Measurements from ENCODE around the gene CRYBG1. TPM values are rescaled to one million over a fixed set of nuclear protein-coding genes. Genes with fewer than 3 reads are reported as not detected.

CRYBG1 gene
- total RNA-seq, 4 donors from 2014 or later, result 27.4 to 42.1 (median 40.6) TPM

GRCh38 chr6:106563614-106564013 is 203.1 kb downstream of the CRYBG1 start:
- TF ChIP-seq CTCF (IDR thresholded peaks at IDR 0.05; ENCODE audit: low read depth), result no peak

GRCh38 chr6:106564476-106564875 is 204.0 kb downstream of the CRYBG1 start:
- TF ChIP-seq CTCF (IDR thresholded peaks at IDR 0.05; ENCODE audit: low read depth), result no peak

GRCh38 chr6:106568530-106568929 is 208.0 kb downstream of the CRYBG1 start:
- TF ChIP-seq CTCF (IDR thresholded peaks at IDR 0.05; ENCODE audit: low read depth), result no peak

- no peak for TF ChIP-seq CTCF (IDR thresholded peaks at IDR 0.05; ENCODE audit: low read depth)
These were observed 208.9 kb downstream of the CRYBG1 start for GRCh38 chr6:106569428-106569827.

- no peak for TF ChIP-seq CTCF (IDR thresholded peaks at IDR 0.05; ENCODE audit: low read depth)
These were observed 211.9 kb downstream of the CRYBG1 start for GRCh38 chr6:106572436-106572835.

- no peak for TF ChIP-seq CTCF (IDR thresholded peaks at IDR 0.05; ENCODE audit: low read depth)
These were observed 212.5 kb downstream of the CRYBG1 start for GRCh38 chr6:106572875-106573585.

GRCh38 chr6:106574741-106575458 is 214.4 kb downstream of the CRYBG1 start:
- no peak for TF ChIP-seq CTCF (IDR thresholded peaks at IDR 0.05; ENCODE audit: low read depth)
